Fibroblast of the conjunctiva (primary cell): ENCODE data around the gene SCN3B.
"Not testable (repeated sequence)": the region's sequence is repeated elsewhere in the genome, so short reads cannot be mapped to it uniquely, and the experiment has no call there.

Experiments
- DNase-seq: peaks from one replicate; pipeline ENCODE4 v3.0.0-alpha.2; 2010; ENCODE audit warnings: low read depth

The SCN3B gene, protein sequence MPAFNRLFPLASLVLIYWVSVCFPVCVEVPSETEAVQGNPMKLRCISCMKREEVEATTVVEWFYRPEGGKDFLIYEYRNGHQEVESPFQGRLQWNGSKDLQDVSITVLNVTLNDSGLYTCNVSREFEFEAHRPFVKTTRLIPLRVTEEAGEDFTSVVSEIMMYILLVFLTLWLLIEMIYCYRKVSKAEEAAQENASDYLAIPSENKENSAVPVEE

DNA sequence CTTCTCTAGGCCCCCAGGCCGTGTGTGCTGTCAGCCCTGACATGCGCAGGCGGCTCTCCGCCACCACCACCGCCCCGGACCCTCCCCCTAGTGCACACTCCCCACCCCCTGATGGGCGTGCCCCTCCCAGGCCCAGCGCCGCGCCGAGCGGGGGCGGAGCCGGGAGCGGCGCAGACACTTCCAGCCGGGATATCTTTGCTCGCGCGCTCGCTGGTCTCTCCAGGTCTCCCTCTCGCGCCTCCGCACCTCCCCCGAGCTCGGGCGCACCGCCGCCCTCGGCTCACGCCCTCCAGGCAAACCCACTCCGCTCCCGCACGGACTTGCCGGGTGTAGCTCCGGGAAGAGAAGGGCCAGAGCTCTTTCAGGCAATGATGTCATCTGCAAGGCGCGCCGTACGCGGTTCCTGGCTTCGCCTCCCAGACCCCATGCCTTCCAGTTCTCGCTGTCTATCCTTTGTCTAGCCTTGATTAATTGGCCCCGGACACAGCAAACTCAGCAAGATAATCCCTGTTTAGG is at the start of gene SCN3B:
TSS of gene SCN3B (minus strand) at position 59 of the 516 bp plus-strand sequence. CDS start 823 bp downstream, outside the sequence.
- no peak for DNase-seq

DNA sequence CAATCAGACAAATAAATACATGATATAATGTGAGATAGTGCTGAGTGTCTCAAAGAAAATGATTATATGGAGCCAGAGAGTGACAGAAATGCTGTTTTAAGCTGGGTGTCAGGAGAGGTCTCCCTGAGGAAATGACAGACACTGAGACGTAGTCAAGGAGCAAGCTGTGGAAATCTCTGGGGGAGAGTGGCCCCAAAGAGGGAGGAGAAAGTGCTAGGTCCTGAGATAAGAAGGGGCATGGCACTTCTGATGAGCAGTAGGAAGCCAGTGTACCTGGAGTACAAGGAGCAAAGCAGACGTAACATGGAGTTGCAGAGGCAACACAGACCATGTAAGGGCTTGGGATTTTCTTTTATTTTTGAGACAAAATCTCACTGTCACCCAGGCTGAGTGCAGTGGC is 48.3 kb upstream of the SCN3B start:
- no peak for DNase-seq

DNA sequence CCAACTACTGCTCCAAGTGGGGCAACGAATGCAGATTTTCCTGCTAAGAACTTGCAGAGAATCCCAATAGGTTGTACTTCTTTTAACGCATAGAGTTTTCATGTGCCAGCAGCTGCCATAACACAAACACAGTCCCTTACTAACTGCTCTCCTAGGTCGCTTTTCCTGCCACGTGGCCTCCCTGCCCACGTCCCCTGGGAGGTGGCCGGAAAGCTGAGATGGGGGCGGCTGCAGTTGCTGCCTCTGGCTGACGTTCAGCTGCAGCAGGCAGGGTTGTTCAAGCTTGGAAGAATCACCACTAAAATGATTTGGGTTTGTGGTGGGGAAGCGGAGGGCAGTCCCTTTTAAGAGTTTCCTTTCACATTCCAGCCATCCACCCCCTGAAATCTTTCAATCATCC is 47.7 kb upstream of the SCN3B start:
- DNase-seq, result no peak

DNA sequence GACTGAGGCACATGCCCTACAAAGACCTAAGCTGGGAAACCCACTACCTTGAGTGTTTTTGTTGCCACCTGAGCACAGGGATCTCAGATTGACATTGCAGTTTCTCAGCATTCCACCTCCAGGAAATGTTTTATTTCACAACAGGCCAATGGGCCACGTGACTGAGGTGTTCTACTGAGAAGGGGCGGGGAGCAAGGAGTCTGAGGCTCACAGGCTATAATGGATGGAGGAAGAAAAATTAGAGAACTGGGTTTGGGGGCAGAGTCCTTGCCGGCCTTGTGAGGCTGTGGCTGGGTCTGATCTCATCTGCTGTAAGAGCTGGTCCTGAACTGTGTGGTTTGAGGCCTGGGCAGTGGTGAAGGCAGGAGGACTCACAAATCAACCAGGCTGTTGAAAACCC is 46.3 kb upstream of the SCN3B start:
- DNase-seq, result no peak

DNA sequence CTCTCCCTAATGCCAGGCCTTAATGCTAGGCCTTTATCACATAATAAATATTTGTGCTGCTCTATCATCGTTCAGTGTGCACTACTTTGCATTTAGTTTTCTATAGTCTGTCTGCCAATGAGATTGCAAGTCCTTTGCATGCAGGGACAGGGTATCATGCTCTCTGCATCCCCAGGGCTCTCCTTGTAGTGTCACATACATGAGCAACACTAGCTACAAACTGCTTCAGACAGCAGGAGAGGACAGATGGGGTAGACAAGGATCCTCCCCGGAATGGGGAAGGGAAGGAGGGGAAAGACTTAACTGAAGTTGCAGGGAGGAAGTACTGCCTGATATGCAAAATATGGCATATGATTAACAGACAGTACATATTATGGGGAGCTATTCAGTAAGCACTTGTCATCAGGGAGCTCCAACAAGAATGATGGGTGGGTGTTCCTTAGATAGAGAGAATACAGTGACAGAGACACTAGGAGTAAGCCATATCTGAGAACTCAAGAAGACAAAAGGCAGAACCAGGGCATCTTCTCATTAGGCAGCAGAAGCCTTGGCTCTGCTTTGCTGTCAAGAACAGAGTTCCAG is 44.2 kb upstream of the SCN3B start:
- DNase-seq, result no peak

DNA sequence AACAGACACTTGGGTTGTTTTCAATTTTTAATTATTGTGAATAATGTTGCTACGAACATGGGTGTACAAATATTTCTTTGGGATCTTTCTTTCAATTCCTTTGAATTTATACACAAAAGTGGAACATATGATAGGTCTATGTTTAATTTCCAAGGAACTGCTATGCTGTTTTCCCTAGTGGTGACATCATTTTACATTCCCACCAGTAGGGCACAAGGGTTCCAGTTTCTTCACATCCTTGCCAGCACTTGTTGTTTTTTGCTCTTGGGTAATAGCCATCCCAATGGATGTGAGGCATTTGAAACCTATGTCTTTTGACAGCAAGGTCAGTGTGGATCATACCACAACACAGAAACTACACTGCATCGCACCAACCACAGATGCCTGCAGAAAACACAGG is 41.8 kb upstream of the SCN3B start:
- DNase-seq, result no peak

DNA sequence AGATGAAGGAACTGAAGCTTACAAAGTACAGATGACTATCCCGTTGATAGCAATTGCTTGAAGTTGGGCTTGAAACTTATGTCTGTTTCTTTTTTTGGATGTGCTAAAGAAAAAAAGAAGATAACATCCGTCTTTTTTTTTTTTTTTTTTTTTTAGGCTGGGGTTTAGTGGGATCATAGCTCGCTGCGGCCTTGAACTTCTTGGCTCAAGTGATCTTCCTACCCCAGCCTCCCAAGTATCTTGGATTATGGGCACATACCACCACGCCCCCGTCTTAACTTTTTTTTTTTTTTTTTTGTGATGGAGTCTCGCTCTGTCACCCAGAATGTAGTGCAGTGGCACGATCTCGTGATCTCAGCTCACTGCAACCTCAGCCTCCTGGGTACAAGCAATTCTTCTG is 40.8 kb upstream of the SCN3B start:
- no peak for DNase-seq

DNA sequence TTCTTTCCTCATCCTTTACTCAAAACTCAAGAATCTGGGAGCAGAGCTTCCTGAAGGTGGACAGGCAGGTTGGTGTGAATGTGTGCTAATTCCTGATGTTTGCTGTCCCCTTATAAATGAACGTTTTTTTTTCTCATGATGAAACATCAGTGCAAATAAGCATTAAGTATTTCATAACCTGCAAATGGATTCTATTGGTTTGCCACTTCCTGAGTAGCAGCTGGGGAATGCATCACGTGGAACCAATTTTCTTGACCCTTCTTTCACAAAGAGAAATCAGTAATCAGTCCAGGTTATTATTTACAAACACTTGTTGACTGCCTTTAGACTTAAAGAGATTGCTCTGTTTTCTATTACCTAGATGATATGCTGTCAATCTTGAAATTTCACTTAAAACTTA is 40.1 kb upstream of the SCN3B start:
- DNase-seq, result no peak

GRCh38 chr11:123692961-123693360 is 38.5 kb upstream of the SCN3B start:
- DNase-seq, result no peak

- no peak for DNase-seq
Measured at GRCh38 chr11:123690485-123690884, 36.1 kb upstream of the SCN3B start.

- DNase-seq, result no peak
Measured at GRCh38 chr11:123684601-123685000, 30.2 kb upstream of the SCN3B start.

- no peak for DNase-seq
Measured at GRCh38 chr11:123683428-123684170, 29.2 kb upstream of the SCN3B start.

DNA sequence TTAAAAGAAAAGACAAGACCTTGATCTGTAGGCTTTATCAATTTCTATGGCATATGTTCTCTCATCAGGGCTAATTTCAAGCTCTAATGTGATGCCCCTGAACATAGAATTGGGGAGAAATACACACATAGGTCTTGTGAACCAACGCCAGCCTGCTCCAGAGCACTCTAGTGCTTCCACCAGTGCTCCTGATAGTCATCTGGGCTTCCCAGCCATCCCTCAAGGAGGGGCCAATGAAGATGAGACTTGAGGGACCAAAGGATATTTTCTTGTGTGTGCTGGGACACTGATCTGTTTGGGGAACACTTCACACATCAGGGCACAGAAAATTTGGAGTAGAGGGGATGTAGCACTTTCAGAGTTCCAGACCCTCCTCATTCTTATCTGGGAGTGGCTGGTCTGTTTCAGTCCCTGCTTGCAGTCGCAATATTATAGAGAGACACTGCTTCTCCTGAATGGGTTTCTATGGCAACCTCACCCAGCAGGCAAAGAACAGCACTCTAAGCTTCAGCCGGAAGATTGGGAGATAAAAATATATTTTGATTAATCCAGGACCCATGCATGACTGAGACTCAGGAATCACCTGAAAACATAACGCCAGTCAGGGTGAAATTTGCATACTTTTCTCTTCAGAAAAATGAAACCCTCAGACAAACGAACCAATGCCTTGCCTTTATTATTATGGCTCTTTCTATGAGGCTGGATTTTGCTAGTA is 28.4 kb upstream of the SCN3B start:
- DNase-seq, result no peak

GRCh38 chr11:123681030-123681429 is 26.6 kb upstream of the SCN3B start:
- no peak for DNase-seq

GRCh38 chr11:123678246-123678645 is 23.8 kb upstream of the SCN3B start:
- no peak for DNase-seq

GRCh38 chr11:123677510-123677909 is 23.1 kb upstream of the SCN3B start:
- DNase-seq, result no peak

GRCh38 chr11:123674297-123674696 is 19.9 kb upstream of the SCN3B start:
- no peak for DNase-seq

- no peak for DNase-seq
Measured at GRCh38 chr11:123672568-123672967, 18.1 kb upstream of the SCN3B start.

- DNase-seq, result no peak
Measured at GRCh38 chr11:123671534-123671933, 17.1 kb upstream of the SCN3B start.

DNA sequence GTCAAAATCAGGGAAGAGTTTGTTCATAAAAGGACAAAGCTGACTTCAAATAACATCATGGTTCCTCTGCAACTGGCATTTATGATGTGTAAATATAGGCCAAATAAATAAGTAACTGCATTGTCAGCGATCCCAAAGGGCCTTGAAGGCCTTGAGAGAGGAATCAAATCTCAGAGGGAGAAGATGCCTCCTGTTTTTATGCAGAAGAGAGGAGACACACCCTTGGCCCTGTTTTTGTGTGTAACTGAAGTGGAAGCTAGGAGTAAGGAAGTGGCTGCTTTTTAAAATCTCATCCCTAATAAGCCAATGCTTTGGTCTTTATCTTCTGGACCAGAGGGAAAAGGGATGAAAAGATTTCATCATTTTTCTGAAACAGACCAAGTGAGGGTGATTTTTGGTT is 15.7 kb upstream of the SCN3B start:
- DNase-seq, result no peak

DNA sequence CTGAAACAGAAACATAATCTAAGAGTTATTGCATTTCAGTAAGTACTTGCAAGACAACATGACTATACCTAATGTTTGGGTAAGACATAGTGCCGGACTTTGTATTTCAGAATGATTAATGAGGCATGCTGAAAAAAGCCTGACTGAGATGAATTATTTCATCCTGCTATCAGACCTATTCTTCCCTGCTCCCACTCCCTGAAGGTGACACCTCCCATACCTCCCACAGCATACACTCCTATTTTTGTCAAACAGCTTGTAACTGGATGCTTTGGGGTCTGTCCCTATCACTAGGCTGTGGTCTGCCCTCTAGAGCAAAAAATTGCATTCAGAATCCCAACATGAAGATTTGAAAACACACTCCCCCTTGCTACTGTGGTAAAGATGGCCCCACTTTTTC is 10.9 kb upstream of the SCN3B start:
- no peak for DNase-seq

GRCh38 chr11:123659965-123660364 is 5.5 kb upstream of the SCN3B start:
- DNase-seq, result not testable (repeated sequence)

DNA sequence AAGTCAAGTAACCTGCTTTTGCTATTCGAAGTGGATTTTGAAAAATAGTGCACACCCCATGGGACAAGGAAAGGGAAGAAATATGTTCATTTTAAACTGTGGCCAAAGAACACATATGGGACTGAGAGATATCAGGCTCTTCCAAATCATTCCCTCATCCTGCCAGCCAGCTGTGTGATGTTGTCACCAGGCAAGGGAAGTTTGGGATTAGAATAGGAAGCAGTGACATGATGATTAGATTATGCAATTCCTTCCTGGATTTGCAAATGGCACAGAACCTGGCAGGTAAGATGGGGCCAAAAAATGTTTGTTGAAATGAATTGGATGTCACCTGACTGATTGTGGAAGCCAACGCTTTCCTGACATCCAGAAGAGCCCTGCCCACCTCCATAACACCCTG is 4.9 kb upstream of the SCN3B start:
- DNase-seq, result no peak
